ENCODE measurements around the gene MTG2.

The MTG2 gene

GRCh38 chr20:62149532-62150309 is 33.1 kb upstream of the MTG2 start:
- CTCF ChIA-PET: interaction anchor here (0.6 to 1.8 kb wide), 3 partner anchors 8 to 413 kb away, joined by 3 to 4 read pairs (median 3); no protein-coding TSS in a partner anchor
- Histone ChIP-seq H3K36me3 (ENCODE audit: control insufficient read depth in 2 of 2, insufficient read depth in 1 of 2, low read length in 2 of 2) (peaks cover 0 to 26% of the 10 kb centered on the region in 2 experiments; a peak in 1 of 3 replicates), H3K4me1 (ENCODE audit: control insufficient read depth, insufficient read depth, low read length) (no peaks in the 10 kb centered on the region), H3K9me3 (ENCODE audit: control insufficient read depth, insufficient read depth, low read depth, low read length) (no peaks in the 10 kb centered on the region), H3K4me3 (ENCODE audit: low read depth, low read length) (no peak overlapping the region), H3K27ac (ENCODE audit: extremely low read depth, low read depth, low read length) (no peak overlapping the region)
- POLR2A ChIA-PET: no interaction called here
- no peak for TF ChIP-seq ZNF354C (tag by site-specific recombination; IDR thresholded peaks at IDR 0.05; ENCODE audit: borderline replicate concordance, low read depth)
- TF ChIP-seq ZNF518A (tag by site-specific recombination; conservative IDR thresholded peaks at IDR 0.05; ENCODE audit: low read depth): no peak
- TF ChIP-seq PRDM10 (tag by site-specific recombination; IDR thresholded peaks at IDR 0.05): no peak
- TF ChIP-seq ZNF701 (tag by site-specific recombination; IDR thresholded peaks at IDR 0.05): no peak
- no peak for TF ChIP-seq BCL11B (tag by site-specific recombination; IDR thresholded peaks at IDR 0.05; ENCODE audit: low read depth)
- TF ChIP-seq KLF1 (tag by site-specific recombination; IDR thresholded peaks at IDR 0.05): no peak
- TF ChIP-seq PRDM6 (tag by site-specific recombination; IDR thresholded peaks at IDR 0.05): no peak
- no peak for TF ChIP-seq ZNF335 (tag by site-specific recombination; conservative IDR thresholded peaks at IDR 0.05)
- no peak for TF ChIP-seq ZNF175 (tag by site-specific recombination; IDR thresholded peaks at IDR 0.05)
- no peak for TF ChIP-seq ZSCAN16 (tag by site-specific recombination; IDR thresholded peaks at IDR 0.05)
- TF ChIP-seq ZNF133 (tag by site-specific recombination; IDR thresholded peaks at IDR 0.05): no peak

GRCh38 chr20:62150310-62150575 is 32.6 kb upstream of the MTG2 start:
- Histone ChIP-seq H3K4me3 (ENCODE audit: low read depth, low read length) (no peak overlapping the region), H3K9me3 (ENCODE audit: control insufficient read depth, insufficient read depth, low read depth, low read length) (no peaks in the 10 kb centered on the region), H3K36me3 (ENCODE audit: control insufficient read depth in 2 of 2, insufficient read depth in 1 of 2, low read length in 2 of 2) (peaks cover 0 to 23% of the 10 kb centered on the region in 2 experiments; a peak in 1 of 3 replicates), H3K4me1 (ENCODE audit: control insufficient read depth, insufficient read depth, low read length) (no peaks in the 10 kb centered on the region), H3K27ac (ENCODE audit: extremely low read depth, low read depth, low read length) (no peak overlapping the region)
- POLR2A ChIA-PET: no interaction called here
- CTCF ChIA-PET: interaction anchor here (0.6 to 1.8 kb wide), 2 partner anchors 9 to 102 kb away, joined by 3 to 4 read pairs; no protein-coding TSS in a partner anchor
- TF ChIP-seq ZNF175 (tag by site-specific recombination; IDR thresholded peaks at IDR 0.05): no peak
- TF ChIP-seq ZNF692 (tag by site-specific recombination; IDR thresholded peaks at IDR 0.05): no peak
- TF ChIP-seq ZNF664 (tag by site-specific recombination; IDR thresholded peaks at IDR 0.05): no peak
- no peak for TF ChIP-seq ZNF701 (tag by site-specific recombination; IDR thresholded peaks at IDR 0.05)
- no peak for TF ChIP-seq MZF1 (tag by site-specific recombination; IDR thresholded peaks at IDR 0.05; ENCODE audit: borderline replicate concordance)
- no peak for TF ChIP-seq ZBTB26 (tag by site-specific recombination; optimal IDR thresholded peaks at IDR 0.05)
- no peak for TF ChIP-seq ZNF266 (tag by site-specific recombination; IDR thresholded peaks at IDR 0.05; ENCODE audit: low read depth)
- TF ChIP-seq ZNF184 (tag by site-specific recombination; IDR thresholded peaks at IDR 0.05): no peak
- TF ChIP-seq HIC1 (tag by site-specific recombination; IDR thresholded peaks at IDR 0.05): no peak
